HG03095 (cell line): ENCODE data around the gene CRADD.
"Not testable (repeated sequence)": the region's sequence is repeated elsewhere in the genome, so short reads cannot be mapped to it uniquely, and the experiment has no call there.

Experiments
- ATAC-seq: cut with Tn5 transposase; IDR thresholded peaks from one replicate; pipeline ENCODE4 v1.9.1; 2021; ENCODE audit warnings: moderate library complexity; ENCODE audit not compliant: unreplicated experiment

The CRADD gene

GRCh38 chr12:93781961-93782360 lies 104.8 kb downstream of the CRADD start:
- not testable (repeated sequence) for ATAC-seq

- ATAC-seq, result no peak
These were observed 105.7 kb downstream of the CRADD start for GRCh38 chr12:93782853-93783252.

GRCh38 chr12:93783832-93784231 lies 106.7 kb downstream of the CRADD start:
- ATAC-seq, result no peak

- ATAC-seq, result no peak
These were observed 107.3 kb downstream of the CRADD start for GRCh38 chr12:93784339-93785086.

- no peak for ATAC-seq
These were observed 108.3 kb downstream of the CRADD start for GRCh38 chr12:93785249-93786010.

- ATAC-seq, result no peak
These were observed 109.7 kb downstream of the CRADD start for GRCh38 chr12:93786656-93787397.

GRCh38 chr12:93788853-93789252 lies 111.7 kb downstream of the CRADD start:
- ATAC-seq, result no peak

- no peak for ATAC-seq
These were observed 112.6 kb downstream of the CRADD start for GRCh38 chr12:93789767-93790166.

GRCh38 chr12:93790472-93791152 lies 113.4 kb downstream of the CRADD start:
- ATAC-seq, result no peak

- ATAC-seq, result no peak
These were observed 115.8 kb downstream of the CRADD start for GRCh38 chr12:93793007-93793406.

GRCh38 chr12:93793983-93794382 lies 116.8 kb downstream of the CRADD start:
- ATAC-seq, result no peak

GRCh38 chr12:93794738-93795137 lies 117.6 kb downstream of the CRADD start:
- no peak for ATAC-seq

- ATAC-seq, result no peak
These were observed 118.2 kb downstream of the CRADD start for GRCh38 chr12:93795352-93795751.

GRCh38 chr12:93796729-93797128 lies 119.6 kb downstream of the CRADD start:
- ATAC-seq, result no peak

GRCh38 chr12:93798279-93799151 lies 121.3 kb downstream of the CRADD start:
- no peak for ATAC-seq

GRCh38 chr12:93801666-93802065 lies 124.5 kb downstream of the CRADD start:
- not testable (repeated sequence) for ATAC-seq

- ATAC-seq, result no peak
These were observed 125.1 kb downstream of the CRADD start for GRCh38 chr12:93802293-93802692.

- no peak for ATAC-seq
These were observed 125.7 kb downstream of the CRADD start for GRCh38 chr12:93802698-93803423.

- ATAC-seq, result no peak
These were observed 126.2 kb downstream of the CRADD start for GRCh38 chr12:93803424-93803807.
